Activated CD4-positive, alpha-beta T cell treated with anti-CD3 and anti-CD28 coated beads for 4 hours (primary cell): ENCODE data around the gene C19orf47.
"Not testable (repeated sequence)": the region's sequence is repeated elsewhere in the genome, so short reads cannot be mapped to it uniquely, and the experiment has no call there.

Experiments
- DNase-seq, 2 donors: peaks; one replicate each; pipeline ENCODE4 v3.0.0-alpha.2; 2020

The C19orf47 gene

GRCh38 chr19:40344422-40344821, 3.8 kb downstream of the C19orf47 start:
- no peak for DNase-seq

- DNase-seq, result no peak
Measured at GRCh38 chr19:40342644-40343311, 5.4 kb downstream of the C19orf47 start.

GRCh38 chr19:40341601-40342482, 6.4 kb downstream of the C19orf47 start:
- no peak for DNase-seq

- DNase-seq, result no peak
Measured at GRCh38 chr19:40339018-40339728, 9.0 kb downstream of the C19orf47 start.

GRCh38 chr19:40337594-40337993, 10.6 kb downstream of the C19orf47 start:
- DNase-seq, result no peak

- DNase-seq, result no peak
Measured at GRCh38 chr19:40337107-40337506, 11.1 kb downstream of the C19orf47 start.

- DNase-seq, result no peak
Measured at GRCh38 chr19:40336601-40336900, 11.6 kb downstream of the C19orf47 start.

- no peak for DNase-seq
Measured at GRCh38 chr19:40335855-40336600, 12.2 kb downstream of the C19orf47 start.

GRCh38 chr19:40335101-40335500, 13.1 kb downstream of the C19orf47 start:
- no peak for DNase-seq

- DNase-seq, result not testable (repeated sequence)
Measured at GRCh38 chr19:40333083-40333482, 15.1 kb downstream of the C19orf47 start.

- no peak for DNase-seq
Measured at GRCh38 chr19:40332669-40333068, 15.5 kb downstream of the C19orf47 start.

- DNase-seq, result no peak
Measured at GRCh38 chr19:40331052-40331451, 17.1 kb downstream of the C19orf47 start.

GRCh38 chr19:40326201-40326600, 22.0 kb downstream of the C19orf47 start:
- DNase-seq, result no peak

- DNase-seq, result no peak
Measured at GRCh38 chr19:40323705-40324104, 24.5 kb downstream of the C19orf47 start.

GRCh38 chr19:40322951-40323615, 25.1 kb downstream of the C19orf47 start:
- no peak for DNase-seq

GRCh38 chr19:40322271-40322610, 26.0 kb downstream of the C19orf47 start:
- DNase-seq, result no peak

GRCh38 chr19:40321566-40322270, 26.5 kb downstream of the C19orf47 start:
- no peak for DNase-seq

- no peak for DNase-seq
Measured at GRCh38 chr19:40321076-40321475, 27.1 kb downstream of the C19orf47 start.

GRCh38 chr19:40320558-40320935, 27.6 kb downstream of the C19orf47 start:
- DNase-seq, result no peak

GRCh38 chr19:40317338-40317737, 30.9 kb downstream of the C19orf47 start:
- DNase-seq, result no peak

GRCh38 chr19:40315812-40316470, 32.3 kb downstream of the C19orf47 start:
- no peak for DNase-seq
